NCI-H1436 (cell line): ENCODE results near the gene TTLL4.
"Not testable (repeated sequence)": the region's sequence is repeated elsewhere in the genome, so short reads cannot be mapped to it uniquely, and the experiment has no call there.

Experiments
- DNase-seq: peaks from one replicate; lab custom pipeline; 2025; lab: John Stamatoyannopoulos, UW

TTLL4 gene

GRCh38 chr2:218745160-218745558 lies 34.5 kb downstream of the TTLL4 start:
- no peak for DNase-seq

GRCh38 chr2:218745559-218746469 lies 35.2 kb downstream of the TTLL4 start:
- no peak for DNase-seq

- no peak for DNase-seq
These were observed 35.8 kb downstream of the TTLL4 start for GRCh38 chr2:218746470-218746795.

- DNase-seq = no peak
These were observed 36.3 kb downstream of the TTLL4 start for GRCh38 chr2:218746960-218747359.

- no peak for DNase-seq
These were observed 38.3 kb downstream of the TTLL4 start for GRCh38 chr2:218748741-218749441.

- no peak for DNase-seq
These were observed 43.6 kb downstream of the TTLL4 start for GRCh38 chr2:218754201-218754600.

GRCh38 chr2:218754781-218755180 lies 44.1 kb downstream of the TTLL4 start:
- DNase-seq = no peak

- DNase-seq = no peak
These were observed 44.5 kb downstream of the TTLL4 start for GRCh38 chr2:218755198-218755566.

GRCh38 chr2:218755567-218756404 lies 45.2 kb downstream of the TTLL4 start:
- no peak for DNase-seq

GRCh38 chr2:218756599-218757377 lies 46.2 kb downstream of the TTLL4 start:
- DNase-seq = no peak

GRCh38 chr2:218761795-218762194 lies 51.2 kb downstream of the TTLL4 start:
- DNase-seq = no peak

GRCh38 chr2:218772759-218773158 lies 62.1 kb downstream of the TTLL4 start:
- DNase-seq = not testable (repeated sequence)

GRCh38 chr2:218773881-218774280 lies 63.2 kb downstream of the TTLL4 start:
- DNase-seq = no peak

GRCh38 chr2:218776488-218776887 lies 65.9 kb downstream of the TTLL4 start:
- DNase-seq = no peak

- DNase-seq = no peak
These were observed 66.8 kb downstream of the TTLL4 start for GRCh38 chr2:218777276-218777990.

GRCh38 chr2:218780046-218780445 lies 69.4 kb downstream of the TTLL4 start:
- no peak for DNase-seq

- no peak for DNase-seq
These were observed 70.4 kb downstream of the TTLL4 start for GRCh38 chr2:218780851-218781690.

GRCh38 chr2:218781691-218782527 lies 71.3 kb downstream of the TTLL4 start, which contains the start of gene CYP27A1:
TSS of gene CYP27A1 (plus strand) at chr2:218782147. CDS start at chr2:218782183, 36 bp downstream.
- no peak for DNase-seq

- no peak for DNase-seq
These were observed 71.9 kb downstream of the TTLL4 start for GRCh38 chr2:218782528-218782844.
